GM19239 (cell line): ENCODE results near the gene FRMPD4.

Experiments used
- DNase-seq: peaks from one replicate; pipeline ENCODE4 v3.0.0; 2011; ENCODE audit warnings: low spot score; ENCODE audit not compliant: insufficient read length
- FAIRE-seq: peaks from 2 replicates; lab custom pipeline; 2011; peaks lifted over from hg19 to GRCh38; lab: Jason Lieb, UNC

Gene FRMPD4

GRCh38 chrX:12583543-12583942 is 445.3 kb downstream of the FRMPD4 start:
- DNase-seq: no peak
- FAIRE-seq: no peak

DNA sequence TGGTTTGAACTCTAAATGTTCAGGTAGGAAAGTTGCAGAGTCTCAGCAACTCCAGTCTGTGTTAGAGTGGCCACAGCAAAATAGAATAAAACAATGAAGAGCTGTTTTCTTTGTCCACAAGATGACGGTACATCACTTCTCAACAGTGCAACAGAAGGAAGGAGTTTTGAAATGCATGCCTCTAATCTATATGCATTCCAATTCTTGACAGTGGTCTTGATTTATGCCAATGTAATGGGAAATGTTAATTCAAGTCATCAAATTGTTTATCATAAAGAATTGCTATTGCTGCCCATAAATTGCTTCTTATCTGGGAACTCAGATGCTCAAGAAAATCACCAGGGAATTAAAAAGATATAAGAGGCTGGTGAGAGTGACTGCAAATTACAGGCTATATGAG is 457.4 kb downstream of the FRMPD4 start:
- FAIRE-seq: no peak

GRCh38 chrX:12610079-12610478 is 471.8 kb downstream of the FRMPD4 start:
- DNase-seq (no peak), FAIRE-seq (no peak)

More for the DNA sequence above, 457.4 kb downstream of the FRMPD4 start:
- DNase-seq: no peak

DNA sequence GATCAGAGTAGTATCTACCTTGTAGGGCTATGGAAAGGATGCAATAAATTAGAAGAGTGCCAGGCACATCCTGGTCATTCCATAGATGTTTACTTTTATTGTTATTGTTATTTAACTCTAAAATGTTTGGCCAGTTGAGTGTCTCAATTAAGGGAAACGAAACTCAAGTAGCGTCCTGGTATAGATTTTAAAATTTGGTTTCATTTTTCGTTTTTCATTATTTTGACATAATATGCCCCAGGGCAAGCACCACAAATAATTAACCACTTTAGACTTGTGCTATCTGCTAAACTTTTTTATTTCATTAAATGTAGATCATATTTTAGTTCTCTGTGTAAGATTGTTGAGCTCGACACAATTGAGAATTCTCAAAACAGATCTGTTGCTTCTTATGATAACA is 473.2 kb downstream of the FRMPD4 start:
- DNase-seq (no peak), FAIRE-seq (peak; percentile 56)

DNA sequence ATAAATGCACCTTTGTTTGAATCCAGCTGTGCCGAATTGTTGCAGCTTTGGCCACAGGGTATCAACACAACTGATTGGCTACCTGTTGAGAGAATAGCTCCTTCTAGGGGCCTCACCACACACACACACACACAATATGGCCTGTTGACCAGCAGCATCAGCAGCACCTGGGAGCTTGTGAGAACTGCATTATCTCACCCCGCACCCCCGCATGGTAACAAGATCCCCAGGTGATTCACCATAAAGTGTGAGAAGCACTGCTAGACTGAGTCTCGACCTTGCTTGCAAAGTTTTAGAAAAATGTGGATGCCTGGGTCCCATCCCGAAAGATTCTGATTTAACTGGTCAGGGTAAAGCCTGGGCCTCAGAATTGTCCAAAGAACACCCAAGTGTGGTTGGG is 476.0 kb downstream of the FRMPD4 start:
- FAIRE-seq: no peak
- no peak for DNase-seq

DNA sequence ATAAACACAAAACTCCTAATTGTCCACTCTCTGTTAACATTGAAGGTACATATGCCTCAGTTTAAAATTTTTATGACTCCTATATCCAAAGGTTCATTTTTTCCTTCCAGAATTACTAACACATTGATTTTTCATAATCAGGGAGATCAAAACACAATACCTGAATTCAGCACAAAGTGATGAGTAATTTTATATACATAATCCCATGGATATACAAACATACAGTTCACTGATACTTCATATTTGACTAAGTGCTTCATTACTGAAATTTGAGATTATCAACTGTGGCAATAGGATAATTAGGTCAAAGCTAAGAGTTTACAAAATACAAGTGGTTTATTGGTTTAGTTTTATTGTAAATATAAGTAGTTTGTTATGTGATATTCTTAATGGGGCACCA is 476.8 kb downstream of the FRMPD4 start:
- FAIRE-seq: no peak

GRCh38 chrX:12617241-12617640 is 479.0 kb downstream of the FRMPD4 start:
- FAIRE-seq (no peak), DNase-seq (no peak)

More for the DNA sequence above, 476.8 kb downstream of the FRMPD4 start:
- DNase-seq: no peak

DNA sequence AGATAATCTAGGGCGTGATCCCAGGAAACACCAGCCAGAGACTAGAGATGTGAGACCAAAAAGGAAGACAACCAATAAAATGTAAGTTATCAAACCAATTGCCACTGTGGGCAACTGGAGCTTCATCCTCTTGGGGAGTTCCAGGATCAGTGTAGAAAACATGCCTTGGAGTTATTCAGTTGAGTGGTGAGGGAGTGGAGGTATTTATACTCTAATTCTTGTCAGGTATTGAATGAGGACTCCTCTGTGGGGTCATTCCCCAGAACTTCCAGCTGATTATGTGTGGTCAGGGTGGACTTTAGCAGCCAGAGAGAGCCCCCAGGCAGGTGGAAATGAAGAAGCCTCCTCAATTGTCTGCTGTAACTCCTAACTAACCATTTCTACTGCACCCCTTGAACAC is 509.0 kb downstream of the FRMPD4 start:
- DNase-seq: no peak
- no peak for FAIRE-seq

GRCh38 chrX:12648995-12649394 is 510.7 kb downstream of the FRMPD4 start:
- FAIRE-seq: no peak

GRCh38 chrX:12657433-12657832 is 519.2 kb downstream of the FRMPD4 start:
- DNase-seq (no peak), FAIRE-seq (no peak)

More at GRCh38 chrX:12648995-12649394, 510.7 kb downstream of the FRMPD4 start:
- no peak for DNase-seq

DNA sequence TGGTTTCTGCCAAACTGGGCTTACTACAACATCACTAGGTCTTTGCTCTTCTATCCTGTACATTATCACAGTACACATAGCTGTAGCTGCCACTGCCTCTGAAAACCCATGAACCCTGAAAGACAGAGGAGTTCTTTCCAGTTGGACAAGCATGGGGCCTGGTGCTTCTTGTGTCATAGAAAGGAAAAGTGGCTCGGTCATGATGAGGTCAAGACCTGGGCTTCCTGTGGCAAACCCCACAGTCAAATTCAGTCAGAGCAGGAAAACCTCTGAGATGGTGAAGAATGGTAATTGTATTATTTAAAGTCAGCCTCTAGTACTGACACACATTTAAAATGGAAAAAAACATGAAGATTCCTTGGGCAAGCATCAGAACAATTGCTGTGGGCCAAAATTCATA is 519.6 kb downstream of the FRMPD4 start:
- no peak for FAIRE-seq
- peak; percentile 1 for DNase-seq

DNA sequence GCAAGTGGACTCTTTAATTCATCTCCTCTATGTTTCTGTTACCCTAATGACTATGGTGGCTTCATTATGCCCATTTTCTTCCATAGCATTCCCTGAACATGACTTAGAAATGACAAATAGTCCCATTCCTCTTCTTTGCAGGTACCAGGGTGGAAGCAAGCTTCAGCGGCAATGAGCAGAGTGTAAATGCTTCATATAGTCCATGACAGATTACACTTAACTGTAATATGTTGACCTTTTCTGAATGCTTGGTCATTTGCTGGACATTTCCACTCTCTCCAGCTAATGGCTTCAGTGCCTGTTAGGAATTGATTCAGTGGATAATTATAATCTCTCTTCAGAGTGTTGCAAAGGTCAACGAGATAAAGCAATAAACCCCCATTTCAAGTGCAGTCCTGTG is 523.2 kb downstream of the FRMPD4 start:
- FAIRE-seq: no peak
- DNase-seq: no peak

DNA sequence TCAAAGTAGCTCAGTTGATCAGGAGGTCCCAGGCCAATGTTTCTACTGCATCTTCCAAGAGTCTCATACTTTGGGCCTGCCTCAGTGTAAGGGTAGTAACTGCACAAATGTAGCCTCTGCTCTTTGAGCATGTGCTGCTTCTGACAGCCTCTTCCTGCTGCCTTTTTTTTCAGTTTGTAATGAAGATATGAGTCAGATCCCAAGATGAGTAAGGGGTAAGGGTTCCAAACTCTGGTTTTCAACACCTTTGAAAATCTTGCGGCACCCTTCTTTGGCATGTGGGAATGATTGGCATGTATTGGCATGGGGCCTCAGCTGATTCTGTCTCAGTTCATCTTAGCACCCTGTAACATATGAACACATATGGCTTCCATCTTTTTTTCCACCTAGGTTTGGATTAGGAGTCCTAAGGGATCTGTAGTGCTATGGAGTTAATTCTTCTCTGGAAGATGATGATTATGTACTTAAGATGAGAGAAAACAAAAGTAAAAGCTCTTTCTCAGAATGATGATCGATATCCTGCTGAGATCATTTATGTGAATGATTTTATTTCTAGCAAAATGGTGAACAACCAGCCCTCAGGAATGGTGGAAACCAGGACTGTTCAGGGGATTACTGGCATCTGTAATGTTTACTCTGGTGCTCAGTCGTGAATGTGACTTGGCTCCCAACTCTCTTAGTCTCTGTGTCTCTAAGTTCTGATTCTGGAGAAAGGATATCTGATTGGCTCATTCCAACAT is 534.3 kb downstream of the FRMPD4 start:
- DNase-seq (no peak), FAIRE-seq (no peak)

- DNase-seq: no peak
- no peak for FAIRE-seq
These were observed 535.2 kb downstream of the FRMPD4 start for GRCh38 chrX:12673487-12673886.

- FAIRE-seq (no peak), DNase-seq (no peak)
These were observed 541.2 kb downstream of the FRMPD4 start for GRCh38 chrX:12679522-12679921.

DNA sequence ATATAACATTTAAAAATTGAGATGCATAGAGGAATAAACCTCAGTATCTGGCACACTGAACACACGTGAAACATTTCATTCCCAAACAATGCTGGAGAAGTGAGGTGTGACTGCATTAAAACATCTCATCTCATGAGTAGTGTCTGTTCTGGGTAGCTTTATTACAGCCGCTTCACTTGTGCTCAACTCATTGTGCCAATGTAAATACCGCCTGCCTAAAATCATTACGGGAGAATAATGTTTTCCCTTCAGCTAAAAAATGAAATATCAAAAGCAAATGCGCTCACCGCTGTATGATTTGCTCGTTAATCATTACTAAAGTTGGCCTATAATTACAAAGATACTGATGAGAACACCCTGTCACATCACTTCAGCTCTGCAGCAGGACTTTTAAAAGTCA is 542.8 kb downstream of the FRMPD4 start:
- DNase-seq (no peak), FAIRE-seq (peak; percentile 84)

GRCh38 chrX:12685541-12685940 is 547.3 kb downstream of the FRMPD4 start:
- no peak for DNase-seq
- FAIRE-seq: no peak

GRCh38 chrX:12686331-12686730 is 548.1 kb downstream of the FRMPD4 start:
- DNase-seq (no peak), FAIRE-seq (no peak)

DNA sequence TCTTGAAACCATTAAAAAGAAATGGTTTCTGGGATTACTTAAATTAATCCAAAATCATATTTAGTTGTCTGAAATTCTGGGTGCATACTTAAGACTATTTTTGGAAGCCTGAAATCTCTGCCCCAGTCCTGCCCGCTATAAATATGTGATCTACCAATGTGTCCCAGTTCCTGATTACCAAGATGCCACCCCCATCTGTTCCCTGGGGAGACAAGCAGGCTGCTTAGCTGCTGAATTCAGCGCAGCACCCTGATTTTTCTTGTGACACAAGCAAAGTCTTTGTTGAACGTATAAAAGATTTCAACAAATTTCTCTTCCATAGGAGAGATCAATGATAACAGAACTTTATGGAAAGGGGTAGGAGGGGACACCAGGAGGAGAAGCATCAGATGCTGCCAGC is 552.4 kb downstream of the FRMPD4 start:
- no peak for DNase-seq
- FAIRE-seq: no peak

DNA sequence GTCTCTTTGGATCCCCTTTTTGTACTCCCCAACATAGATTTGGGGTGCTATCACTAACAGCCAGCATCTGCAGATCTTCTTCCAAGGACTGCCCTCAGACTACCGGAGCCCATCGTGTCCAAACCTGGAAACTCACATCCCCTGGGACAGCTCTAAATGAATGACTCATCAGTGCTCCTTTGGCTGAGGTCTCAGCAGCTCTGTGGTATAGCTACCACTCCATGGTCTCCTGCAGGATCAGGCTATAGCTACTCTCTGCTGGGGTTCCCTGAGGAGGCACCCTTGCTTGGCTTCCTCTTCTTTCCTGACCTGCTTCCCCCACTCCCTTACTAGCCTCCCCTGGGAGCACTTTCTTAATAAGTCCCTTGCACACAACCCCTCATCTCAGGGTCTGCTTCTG is 555.5 kb downstream of the FRMPD4 start:
- FAIRE-seq: no peak
- no peak for DNase-seq

DNA sequence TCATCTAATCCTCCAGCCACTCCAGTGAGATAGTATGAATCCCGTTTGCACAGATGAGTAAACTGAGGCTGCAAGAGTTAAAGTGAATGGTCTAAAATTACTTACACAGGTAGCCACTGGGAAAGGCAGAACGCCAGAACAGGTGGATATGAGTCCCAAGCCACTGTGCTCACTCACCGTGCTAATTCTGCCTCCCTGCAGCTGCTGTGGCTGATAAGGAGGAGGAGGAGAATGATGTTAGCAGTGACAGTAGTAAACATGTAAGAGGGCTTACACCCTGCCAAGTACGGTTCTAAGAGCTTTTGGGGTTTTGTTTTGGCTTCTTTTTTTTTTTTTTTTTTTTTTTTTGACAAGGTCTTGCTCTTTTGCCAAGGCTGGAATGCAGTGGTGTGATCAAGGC is 562.5 kb downstream of the FRMPD4 start:
- FAIRE-seq: no peak
- no peak for DNase-seq

DNA sequence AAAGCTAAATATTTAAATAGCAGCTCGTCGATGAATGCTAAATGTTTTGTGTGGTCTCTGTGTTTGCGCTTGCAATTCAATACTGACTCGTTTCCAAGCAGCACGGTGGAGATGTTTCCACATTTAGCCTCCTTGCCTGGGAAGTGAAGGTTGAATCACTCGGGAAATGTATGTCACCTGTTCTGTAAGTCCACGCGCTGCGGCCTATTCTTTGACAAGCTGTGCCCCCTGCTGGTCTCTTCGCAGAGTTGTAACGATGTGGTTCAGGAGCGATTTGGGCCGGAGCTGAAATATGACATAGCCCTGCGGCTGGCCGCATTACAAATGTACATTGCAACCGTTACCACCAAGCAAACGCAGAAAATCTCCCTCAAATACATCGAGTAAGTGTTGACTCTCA is 563.4 kb downstream of the FRMPD4 start:
- DNase-seq (peak; percentile 9), FAIRE-seq (peak; percentile 90)
